Measurements from ENCODE around the gene SLX4.
"Not testable (repeated sequence)": the region's sequence is repeated elsewhere in the genome, so short reads cannot be mapped to it uniquely, and the experiment has no call there.

Gene SLX4

DNA sequence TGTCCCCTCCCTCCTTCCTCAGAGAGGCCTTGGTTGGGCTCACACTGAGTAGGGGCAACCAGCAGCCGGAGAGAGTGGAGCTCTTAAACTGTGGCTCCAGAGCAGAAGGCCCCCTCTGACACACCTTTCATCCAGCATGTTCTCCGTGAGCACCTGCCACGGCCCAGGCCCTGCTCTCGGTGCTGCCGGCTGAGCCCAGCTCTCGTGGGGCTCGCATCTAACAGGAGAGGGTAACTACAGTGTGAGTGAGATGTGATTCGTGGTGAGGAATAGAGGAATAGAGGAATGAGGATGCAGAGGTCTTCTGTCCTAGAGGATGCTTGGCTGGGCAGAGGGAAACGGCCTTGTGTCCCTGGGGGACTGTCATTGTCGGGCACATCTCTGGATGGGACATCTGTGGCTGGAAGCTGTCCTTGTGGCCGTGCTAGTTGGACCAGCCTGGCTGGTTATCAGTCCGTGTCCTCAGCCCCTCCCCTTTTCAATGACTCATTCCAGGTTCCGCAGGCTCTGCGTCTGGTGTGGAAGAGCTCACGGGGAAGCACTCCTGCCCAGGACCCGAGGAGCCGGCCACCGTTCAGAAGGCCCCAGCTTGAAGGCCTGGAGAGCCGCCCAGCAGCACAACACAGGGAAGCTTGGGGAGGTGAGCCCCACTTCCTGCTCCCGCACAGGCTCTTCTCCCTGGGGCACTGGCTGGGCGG is 31.1 kb upstream of the SLX4 start:
- in situ Hi-C loops (cut with MboI; ENCODE audit: low pct_unique_long_range_greater_than_20kb, low sequenced_read_pairs), result no loop called here
- DNase-seq, result no peak

DNA sequence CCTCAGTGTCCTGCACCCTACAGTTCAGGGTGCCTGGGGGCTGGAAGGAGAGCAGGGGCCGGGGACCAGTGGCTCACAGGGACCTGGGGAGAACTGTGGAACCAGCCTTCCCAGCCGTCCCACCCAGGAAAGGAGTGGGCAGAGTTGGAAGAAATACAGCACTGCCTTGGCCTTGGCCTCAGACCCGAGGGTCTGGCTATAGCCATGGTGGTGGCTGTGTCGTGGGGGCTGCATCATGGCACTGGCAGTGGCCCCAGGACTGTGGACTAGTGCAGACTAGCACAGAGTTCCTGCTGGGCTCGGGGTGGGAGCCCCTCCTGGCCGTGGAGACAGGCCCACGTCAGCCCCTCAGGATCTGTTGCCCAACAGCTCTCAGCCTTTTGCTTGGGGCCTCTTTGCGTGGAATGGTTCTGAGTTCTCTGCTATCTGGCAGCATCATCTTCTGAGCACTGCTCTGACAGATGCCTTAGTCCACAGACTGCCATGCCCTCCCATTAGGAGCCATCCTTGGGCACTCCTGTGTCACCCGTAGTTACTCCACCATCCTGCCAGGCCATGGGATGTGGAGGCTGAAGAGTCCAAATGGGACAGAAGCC is 30.5 kb upstream of the SLX4 start:
- in situ Hi-C loops (cut with MboI; ENCODE audit: low pct_unique_long_range_greater_than_20kb, low sequenced_read_pairs), result no loop called here
- DNase-seq, result no peak

DNA sequence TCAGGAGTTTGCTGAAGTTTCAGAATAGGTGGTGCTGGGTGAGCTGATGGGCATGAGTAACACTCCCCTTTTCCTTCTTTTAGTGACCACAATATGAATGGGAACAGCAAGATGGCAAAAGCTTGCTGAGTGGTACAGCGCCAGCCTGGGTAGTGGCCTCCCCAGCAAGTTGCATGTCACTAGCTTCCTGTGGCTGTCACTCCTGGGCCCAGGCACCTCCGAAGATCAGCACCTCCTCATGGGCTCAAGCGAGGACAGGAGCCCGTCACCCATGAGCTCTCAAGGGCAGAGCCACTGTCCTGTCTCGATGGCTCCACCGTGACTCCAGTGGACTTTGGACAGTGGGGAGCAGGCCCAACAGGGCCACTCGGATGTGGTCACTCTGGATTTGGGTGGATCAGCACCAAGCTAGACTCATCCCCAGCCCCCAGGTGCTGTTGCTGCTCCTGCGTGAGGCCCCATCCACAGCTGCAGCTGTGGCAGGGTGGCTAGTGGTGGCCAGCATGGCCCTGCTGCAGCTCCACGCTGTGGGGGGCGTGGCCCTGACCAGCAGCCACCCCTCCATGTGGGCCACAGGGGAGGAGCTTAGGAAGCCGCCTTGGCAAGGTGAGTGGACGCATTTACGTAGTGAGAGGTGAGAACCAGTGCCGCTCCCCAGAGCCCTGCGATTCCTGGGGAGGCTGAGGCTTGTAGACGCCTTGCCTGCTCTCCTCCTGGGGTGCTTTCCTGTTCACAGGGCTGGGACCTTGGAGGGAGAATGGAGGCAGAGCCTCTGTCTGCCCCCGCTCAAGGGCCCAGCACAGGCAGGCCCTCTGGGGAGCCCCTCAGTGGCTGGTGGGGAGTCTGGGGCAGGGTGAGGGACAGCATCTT is 29.5 kb upstream of the SLX4 start:
- no peak for DNase-seq
- in situ Hi-C loops (cut with MboI; ENCODE audit: low pct_unique_long_range_greater_than_20kb, low sequenced_read_pairs), result no loop called here

DNA sequence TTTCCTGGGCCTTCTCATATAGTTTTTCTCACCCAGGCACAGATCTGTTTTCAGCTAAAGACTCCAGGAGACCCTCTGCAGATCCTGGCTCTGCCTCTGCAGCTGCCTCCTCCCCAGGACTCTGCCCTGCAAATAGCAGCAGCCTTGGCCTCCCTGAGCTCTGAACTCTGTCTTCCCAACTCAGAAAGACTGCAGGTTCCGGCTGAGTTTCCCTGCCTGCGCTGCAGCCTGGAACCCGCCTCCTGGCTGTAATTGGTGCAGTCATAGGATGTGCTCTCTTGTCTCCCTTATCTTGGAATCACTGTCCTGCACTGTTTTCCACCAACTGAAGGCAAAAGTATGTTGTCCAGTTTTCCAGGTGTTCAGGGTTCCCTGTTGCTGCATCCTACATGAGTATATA is 28.8 kb upstream of the SLX4 start:
- in situ Hi-C loops (cut with MboI; ENCODE audit: low pct_unique_long_range_greater_than_20kb, low sequenced_read_pairs), result no loop called here

DNA sequence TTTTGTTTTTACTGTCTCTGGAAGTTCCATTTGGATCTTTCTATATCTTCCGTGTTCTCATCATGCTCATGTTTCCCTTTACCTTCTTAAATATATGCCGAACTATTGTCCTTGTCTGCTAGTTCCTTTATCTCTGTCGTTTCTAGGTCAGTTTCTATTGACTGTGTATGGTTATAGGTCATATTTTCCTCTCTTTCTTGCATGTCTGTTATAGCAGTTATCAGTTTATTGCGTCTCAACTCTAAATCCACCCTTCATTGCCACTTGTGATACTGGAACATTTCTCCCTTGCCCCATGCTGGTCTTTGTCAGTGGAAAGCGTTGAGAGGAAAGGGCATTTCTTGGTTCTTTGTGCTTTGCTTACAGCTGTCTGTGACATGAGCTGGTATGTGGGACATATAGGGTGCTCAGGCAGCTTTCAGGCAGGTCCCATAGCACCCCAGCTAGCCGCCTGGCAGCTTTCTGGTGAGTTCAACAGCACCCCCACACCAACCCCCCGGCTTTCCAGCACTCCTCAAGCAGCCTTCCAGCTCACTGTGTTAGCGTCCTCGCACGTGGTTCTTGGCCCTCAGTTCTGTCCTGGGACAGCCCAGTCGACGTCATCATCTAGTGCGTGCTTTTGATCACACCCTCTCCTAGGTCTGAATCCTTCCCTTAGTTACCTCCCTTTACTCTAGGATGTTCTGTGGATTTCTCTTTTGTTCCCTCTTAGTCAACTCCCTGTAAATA is 27.7 kb upstream of the SLX4 start:
- in situ Hi-C loops (cut with MboI; ENCODE audit: low pct_unique_long_range_greater_than_20kb, low sequenced_read_pairs), result no loop called here
- no peak for DNase-seq

More for the DNA sequence above, 28.8 kb upstream of the SLX4 start:
- DNase-seq, result no peak

DNA sequence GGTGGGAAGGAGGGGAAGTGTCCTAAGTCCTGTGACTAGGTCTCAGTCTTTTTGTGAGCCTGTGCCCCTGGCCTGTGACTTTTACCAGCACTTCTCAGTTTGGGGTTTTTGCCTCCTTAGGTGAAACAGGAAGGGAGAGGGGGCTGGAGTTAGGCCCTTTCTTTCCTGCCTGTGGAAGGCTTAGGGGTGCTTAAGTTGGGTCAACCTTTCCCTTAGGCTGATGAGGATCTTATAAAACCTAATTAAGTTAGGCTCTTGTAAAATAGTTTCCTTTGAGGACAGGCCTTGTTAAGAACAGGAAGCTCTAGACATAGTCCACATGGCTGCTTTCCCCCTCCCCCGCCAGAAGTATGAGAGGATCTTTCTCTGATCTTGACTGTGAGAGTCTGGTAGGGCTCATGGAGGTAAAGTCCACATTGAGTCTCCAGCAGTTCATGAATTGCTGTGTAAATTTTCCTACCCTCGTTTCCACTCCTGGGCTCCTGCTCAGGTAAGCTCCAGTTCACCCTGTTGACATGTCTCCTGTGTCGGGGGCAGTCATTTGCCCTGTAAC is 26.0 kb upstream of the SLX4 start:
- in situ Hi-C loops (cut with MboI; ENCODE audit: low pct_unique_long_range_greater_than_20kb, low sequenced_read_pairs), result no loop called here
- peak; percentile 85 for DNase-seq

DNA sequence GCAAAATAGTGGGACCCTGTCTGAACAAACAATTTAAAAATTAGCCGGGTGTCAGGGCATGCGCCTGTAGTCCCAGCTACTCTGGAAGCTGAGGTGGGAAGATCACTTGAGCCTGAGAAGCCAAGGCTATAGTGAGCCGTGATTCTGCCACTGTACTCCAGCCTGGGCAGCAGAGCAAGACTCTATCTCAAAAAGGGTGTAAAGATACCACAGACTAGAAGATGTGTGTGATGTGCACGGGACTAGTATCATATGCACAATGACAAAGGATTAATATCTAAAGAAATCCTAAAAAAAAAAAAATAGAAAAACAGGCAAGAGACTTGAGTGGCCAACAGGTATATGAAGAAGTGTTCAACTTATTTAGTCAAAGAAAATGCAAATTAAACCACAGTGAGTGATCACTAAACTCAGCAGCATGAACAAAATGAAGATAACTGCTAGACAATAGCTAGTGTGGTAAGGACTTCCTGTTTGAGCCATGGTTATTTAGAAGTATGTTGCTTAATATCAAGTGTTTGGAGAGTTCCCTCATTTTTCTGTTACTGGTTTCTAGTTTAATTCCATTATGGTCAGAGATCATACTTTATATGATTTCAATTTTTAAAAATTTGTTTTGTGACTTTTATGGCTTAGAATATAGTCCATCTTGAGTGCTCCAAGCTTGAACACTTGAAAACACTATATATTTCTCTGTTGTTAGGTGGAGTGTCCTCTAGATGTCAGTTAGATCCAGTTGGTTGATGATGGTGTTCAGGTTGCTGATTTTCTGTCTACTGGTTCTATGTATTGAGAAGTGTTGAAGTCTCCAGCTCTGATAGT is 14.7 kb upstream of the SLX4 start:
- DNase-seq, result peak; percentile 71
- in situ Hi-C loops (cut with MboI; ENCODE audit: low pct_unique_long_range_greater_than_20kb, low sequenced_read_pairs), result no loop called here

DNA sequence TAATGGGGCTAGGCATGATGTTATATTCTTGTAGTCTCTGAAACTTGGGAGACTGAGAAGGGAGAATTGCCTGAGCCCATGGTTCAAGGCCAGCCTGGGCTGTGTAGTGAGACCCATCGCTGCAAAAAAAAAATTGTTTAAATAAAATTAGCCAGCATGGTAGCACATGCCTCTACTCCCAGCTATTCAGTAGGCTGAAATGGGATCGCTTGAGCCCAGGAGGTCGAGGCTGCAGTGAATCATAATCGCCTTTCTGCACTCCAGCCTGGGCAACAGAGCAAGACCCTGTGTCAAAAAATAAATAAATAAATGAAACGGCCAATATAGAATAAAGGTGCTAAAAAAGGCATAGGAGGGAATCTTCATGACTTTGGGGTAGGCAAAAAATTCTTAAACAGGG is 13.9 kb upstream of the SLX4 start:
- no peak for DNase-seq
- in situ Hi-C loops (cut with MboI; ENCODE audit: low pct_unique_long_range_greater_than_20kb, low sequenced_read_pairs), result no loop called here

DNA sequence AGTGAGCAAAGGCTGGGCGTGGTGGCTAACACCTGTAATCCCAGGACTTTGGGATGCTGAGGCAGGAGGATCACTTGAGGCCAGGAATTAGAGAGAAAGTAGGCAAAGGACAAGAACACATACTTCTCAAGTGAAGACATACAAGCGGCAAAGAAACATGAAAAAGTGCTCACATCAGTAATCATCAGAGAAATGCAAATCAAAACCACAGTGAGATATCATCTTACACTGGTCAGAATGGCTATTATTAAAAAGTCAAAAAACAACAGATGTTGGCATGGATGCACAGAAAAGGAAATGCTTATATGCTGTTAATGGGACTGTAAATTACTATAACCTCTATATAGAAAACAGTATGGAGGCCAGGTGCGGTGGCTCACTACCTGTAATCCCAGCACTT is 12.2 kb upstream of the SLX4 start:
- DNase-seq, result no peak
- in situ Hi-C loops (cut with MboI; ENCODE audit: low pct_unique_long_range_greater_than_20kb, low sequenced_read_pairs), result no loop called here

DNA sequence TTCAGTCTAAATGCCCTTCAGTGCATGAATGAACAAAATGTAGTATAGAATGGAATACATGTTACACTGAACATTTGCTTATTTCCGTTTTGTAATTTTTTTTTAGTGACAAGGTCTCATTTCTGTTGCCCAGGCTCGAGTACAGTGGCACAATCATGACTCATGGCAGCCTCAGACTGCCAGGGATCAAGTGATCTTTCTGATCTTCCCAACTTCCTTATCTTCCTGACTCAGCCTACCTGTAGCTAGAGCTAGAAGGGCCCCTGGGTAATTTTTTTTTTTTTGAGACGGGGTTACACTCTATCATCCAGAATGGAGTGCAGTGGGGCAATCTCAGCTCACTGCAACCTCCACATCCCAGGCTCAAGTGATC is 7.3 kb upstream of the SLX4 start:
- in situ Hi-C loops (cut with MboI; ENCODE audit: low pct_unique_long_range_greater_than_20kb, low sequenced_read_pairs), result no loop called here
- peak; percentile 29 for DNase-seq

DNA sequence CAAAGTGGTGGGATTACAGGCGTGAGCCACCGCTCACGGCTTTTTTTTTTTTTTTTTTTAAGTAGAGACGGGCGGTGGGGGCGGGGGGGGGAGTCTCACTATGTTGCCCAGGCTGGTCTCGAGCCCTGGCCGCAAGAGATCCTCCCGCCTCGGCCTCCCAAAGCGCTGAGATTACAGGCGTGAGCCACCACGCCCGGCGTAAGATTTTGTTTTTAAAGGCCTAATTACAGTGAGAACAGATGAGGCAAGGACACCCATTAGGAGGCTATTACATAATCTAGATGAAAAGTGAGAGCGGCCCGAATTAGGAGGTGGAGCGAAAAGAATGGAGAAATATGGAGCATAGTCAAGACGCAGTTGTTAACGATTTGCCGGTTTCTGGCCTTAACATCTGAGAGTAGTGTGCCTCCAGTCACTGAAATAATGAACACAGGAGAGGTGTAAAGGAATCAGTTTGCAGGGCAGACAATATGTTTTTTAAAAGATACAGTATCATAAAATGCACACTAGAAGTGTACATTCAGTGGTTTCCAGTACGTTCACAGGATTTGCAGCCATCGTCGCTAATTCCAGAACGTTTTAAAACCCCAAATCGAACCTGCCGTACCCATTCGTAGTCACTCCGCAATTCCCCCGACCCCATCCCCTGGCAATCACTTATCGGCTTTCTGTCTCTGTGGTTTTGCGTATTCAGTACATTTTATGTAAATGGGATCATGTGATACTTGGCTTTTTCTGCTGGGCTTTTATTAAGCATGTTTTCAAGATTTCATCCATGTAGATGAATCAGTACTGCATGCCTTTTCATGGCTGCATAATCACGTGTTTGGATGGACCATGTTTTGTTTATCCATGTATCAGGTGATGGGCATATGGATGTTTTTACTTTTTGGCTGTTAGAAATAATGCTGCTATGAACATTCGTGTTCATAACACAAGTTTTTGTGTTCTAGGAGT is 1.4 kb upstream of the SLX4 start:
- no peak for DNase-seq
- in situ Hi-C loops (cut with MboI; ENCODE audit: low pct_unique_long_range_greater_than_20kb, low sequenced_read_pairs), result no loop called here

DNA sequence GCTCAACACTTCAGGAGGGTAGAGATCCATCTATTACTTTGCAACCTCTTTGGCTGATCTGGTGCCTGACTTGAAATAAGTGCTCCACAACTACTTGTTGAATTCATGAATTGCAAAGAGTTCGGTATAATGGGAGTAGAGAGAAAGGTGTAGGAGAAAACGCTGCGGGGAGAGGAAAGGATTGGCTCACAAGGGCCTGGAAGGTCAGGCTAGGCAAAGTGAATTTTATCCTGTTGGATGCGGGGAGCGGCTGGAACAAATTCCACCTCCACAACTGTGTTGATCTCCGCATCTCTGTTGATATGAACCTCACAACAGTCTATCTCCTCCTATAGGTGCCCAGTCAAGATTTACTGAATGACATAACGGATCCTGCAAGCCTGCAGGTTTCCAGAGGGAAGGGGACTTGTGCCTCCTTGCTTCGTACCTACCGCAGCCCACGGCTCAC is 684 bp downstream of the SLX4 start:
- no peak for DNase-seq
- in situ Hi-C loops (cut with MboI; ENCODE audit: low pct_unique_long_range_greater_than_20kb, low sequenced_read_pairs), result no loop called here

DNA sequence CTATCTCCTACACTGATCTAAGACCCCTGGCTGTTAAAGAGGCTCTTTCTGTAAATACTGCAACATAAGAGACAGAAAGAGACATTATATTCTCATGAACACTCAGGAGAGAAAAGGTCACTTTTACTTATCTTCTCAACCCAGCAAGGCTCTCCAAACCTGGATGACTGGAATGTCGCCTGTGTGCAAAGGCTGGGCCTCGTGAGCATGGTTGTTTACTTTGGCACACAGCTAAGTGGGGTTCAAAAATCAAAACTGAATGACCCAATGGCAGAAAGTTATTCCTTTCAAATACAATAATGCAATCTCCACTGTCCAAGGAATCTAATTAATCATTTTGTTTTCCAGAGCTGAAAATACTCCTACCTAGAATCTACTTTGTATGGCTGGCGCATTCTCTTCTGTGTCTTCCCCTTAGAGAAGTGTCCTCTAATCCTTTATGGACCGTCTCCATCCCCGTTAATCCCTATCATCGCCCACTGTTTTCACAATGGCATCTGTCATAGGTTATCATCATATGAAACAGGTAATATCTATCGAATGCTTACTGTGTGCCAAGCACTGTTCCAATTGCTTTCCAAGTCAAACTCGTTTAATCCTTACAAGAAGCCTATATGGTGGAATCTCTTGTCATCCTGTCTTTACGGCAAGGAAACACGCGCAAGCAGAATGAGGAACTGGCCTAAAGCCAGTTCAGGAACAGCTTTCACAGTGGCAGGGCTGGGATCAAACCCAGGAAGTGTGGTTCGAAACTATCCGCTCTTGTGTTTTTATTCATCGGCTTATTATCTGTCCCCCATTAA is 1.3 kb downstream of the SLX4 start:
- in situ Hi-C loops (cut with MboI; ENCODE audit: low pct_unique_long_range_greater_than_20kb, low sequenced_read_pairs), result no loop called here
- peak; percentile 65 for DNase-seq

DNA sequence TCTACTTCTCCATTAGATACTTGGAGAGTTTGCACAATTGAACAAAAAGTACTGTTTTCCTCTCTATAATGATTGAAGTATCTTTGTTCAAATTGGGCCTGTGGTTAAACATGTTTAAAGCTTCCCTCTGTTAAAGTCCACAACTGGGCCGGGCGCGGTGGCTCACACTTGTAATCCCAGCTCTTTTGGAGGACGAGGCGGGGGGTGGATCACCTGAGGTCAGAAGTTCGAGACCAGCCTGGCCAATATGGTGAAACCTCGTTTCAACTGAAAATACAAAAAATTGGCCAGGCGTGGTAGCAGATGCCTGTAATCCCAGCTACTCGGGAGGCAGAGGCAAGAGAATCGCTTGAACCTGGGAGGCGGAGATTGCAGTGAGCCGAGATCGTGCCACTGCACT is 2.4 kb downstream of the SLX4 start:
- in situ Hi-C loops (cut with MboI; ENCODE audit: low pct_unique_long_range_greater_than_20kb, low sequenced_read_pairs); DNase-seq: not testable (repeated sequence)

DNA sequence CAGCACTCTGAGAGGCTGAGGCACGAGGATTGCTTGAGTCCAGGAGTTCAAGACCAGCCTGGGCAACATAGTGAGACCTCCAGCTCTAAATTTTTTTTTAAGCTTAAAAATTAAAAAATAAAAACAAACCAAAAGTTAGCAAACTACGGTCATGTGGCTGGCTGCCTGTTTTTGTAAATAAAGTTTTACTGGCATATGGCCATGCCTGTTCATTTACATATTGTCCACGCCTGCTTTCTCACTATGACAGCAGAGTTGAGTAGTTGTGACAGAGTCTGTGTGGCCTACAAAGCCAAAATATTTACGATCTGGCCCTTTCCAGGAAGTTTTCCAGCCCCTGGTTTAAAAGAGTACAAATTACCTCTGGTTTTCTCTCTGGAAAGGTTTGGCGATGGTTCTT is 3.3 kb downstream of the SLX4 start:
- in situ Hi-C loops (cut with MboI; ENCODE audit: low pct_unique_long_range_greater_than_20kb, low sequenced_read_pairs), result no loop called here
- no peak for DNase-seq

DNA sequence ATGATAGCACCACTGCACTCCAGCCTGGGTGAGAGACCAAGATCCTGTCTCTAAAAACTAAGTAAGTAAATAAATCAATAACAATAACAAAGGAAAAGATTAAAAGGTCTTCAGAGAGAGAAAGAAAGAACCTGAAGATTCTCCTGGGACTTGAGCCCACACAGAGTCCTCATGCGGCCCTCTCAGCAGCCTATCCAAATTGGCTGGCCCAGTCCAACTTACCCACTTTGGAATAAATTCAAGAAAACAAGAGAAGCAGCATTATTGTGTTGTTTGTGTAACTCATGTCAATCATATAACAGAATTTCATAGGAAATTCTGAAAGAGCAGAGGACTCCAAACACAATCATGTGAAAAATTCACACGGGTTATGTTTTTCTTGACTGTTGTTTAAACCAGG is 3.8 kb downstream of the SLX4 start:
- no peak for DNase-seq
- in situ Hi-C loops (cut with MboI; ENCODE audit: low pct_unique_long_range_greater_than_20kb, low sequenced_read_pairs), result no loop called here

DNA sequence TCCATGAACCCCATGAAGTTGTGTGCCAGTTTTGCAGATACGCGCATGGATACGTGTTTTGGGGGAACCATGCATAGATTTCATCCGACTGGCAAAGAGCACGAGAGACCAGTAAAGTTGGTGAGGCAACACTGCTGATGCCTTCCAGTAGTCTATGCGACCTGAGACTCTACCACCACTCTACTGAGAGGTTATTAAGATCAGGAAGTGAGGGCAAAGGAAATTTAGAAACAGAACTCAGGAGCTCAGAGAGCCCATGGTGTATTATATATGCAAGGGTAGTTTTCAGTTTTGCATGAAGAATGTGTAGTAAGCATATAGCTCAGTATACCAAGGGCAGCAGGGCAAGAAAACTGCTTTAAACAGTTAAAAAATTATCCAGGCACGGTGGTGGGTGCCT is 4.2 kb downstream of the SLX4 start:
- no peak for DNase-seq
- in situ Hi-C loops (cut with MboI; ENCODE audit: low pct_unique_long_range_greater_than_20kb, low sequenced_read_pairs), result no loop called here
